ENCODE results near the gene TANK.

GRCh38 chr2:161146996-161147395, 13.2 kb upstream of the TANK start:
- no peak for TF ChIP-seq CTCF (conservative IDR thresholded peaks at IDR 0.05; ENCODE audit: low read depth, low read length)
- no peak for TF ChIP-seq EZH2 (IDR thresholded peaks at IDR 0.05; ENCODE audit: borderline replicate concordance, low read depth, low read length, poor library complexity, severe bottlenecking)
